ENCODE results near the gene ARHGEF7.
"Not testable (repeated sequence)": the region's sequence is repeated elsewhere in the genome, so short reads cannot be mapped to it uniquely, and the experiment has no call there.

Gene ARHGEF7, protein sequence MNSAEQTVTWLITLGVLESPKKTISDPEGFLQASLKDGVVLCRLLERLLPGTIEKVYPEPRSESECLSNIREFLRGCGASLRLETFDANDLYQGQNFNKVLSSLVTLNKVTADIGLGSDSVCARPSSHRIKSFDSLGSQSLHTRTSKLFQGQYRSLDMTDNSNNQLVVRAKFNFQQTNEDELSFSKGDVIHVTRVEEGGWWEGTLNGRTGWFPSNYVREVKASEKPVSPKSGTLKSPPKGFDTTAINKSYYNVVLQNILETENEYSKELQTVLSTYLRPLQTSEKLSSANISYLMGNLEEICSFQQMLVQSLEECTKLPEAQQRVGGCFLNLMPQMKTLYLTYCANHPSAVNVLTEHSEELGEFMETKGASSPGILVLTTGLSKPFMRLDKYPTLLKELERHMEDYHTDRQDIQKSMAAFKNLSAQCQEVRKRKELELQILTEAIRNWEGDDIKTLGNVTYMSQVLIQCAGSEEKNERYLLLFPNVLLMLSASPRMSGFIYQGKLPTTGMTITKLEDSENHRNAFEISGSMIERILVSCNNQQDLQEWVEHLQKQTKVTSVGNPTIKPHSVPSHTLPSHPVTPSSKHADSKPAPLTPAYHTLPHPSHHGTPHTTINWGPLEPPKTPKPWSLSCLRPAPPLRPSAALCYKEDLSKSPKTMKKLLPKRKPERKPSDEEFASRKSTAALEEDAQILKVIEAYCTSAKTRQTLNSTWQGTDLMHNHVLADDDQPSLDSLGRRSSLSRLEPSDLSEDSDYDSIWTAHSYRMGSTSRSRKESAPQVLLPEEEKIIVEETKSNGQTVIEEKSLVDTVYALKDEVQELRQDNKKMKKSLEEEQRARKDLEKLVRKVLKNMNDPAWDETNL

GRCh38 chr13:111115061-111115964, at the start of gene ARHGEF7:
ARHGEF7 (plus strand) TSS chr13:111115310; CDS start chr13:111115527, 217 bp downstream.
- DNase-seq: no peak

DNA sequence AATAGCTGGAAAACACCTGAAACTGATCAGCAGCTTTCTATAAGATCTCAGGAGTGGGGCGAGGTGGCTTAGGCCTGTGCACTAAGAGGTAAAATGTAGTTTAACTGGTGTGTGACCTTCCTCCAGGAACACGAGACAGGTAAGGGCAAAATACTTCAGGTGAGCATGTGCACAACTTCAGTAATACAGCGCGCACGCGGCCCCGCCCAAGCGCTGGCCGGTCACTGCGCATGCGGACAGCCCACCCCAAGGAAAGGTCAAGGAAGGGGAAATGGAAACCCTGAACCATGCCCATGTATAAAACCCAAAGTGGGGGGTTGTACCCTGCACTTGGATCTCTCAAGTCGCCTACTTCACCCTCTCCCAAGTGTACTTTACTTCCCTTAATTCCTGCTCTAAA, 49.4 kb upstream of the ARHGEF7 start:
- DNase-seq: no peak

DNA sequence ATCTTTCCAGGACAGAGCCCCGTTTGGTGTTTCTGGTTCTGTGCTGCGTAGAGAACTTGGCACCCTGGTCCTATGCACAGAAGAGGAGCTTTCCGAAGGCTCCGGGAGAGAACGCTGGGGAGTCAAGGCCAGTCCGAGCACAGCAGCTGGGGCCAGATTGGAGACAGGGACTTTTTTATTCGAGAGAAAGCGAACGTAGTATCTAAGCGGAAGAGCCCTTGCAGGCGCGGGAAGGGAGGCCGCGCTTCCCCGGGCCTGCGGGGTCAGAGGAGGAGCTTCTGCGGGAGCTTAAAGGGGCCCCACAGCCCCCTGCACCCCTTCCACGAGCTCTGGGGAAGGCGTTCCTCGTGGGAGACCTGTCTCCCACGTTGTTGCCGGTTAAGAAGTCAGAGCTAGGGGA, 48.6 kb upstream of the ARHGEF7 start:
- no peak for DNase-seq

GRCh38 chr13:111068009-111068350, 47.1 kb upstream of the ARHGEF7 start:
- DNase-seq: no peak

DNA sequence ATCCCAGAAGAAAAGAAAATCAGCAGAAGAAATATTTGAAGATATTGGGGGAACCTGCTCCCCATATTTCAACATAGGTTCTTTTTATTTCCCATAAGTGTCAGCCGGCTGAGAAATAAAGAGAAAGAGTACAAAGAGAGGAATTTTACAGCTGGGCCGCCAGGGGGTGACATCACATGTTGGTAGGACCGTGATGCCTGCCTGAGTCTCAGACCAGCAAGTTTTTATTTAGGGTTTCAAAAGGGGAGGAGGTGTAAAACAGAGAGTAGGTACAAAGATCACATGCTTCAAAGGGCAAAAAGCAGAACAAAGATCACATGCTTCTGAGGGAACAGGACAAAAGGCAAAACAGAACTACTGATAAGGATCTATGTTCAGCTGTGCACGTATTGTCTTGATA, 44.0 kb upstream of the ARHGEF7 start:
- not testable (repeated sequence) for DNase-seq

DNA sequence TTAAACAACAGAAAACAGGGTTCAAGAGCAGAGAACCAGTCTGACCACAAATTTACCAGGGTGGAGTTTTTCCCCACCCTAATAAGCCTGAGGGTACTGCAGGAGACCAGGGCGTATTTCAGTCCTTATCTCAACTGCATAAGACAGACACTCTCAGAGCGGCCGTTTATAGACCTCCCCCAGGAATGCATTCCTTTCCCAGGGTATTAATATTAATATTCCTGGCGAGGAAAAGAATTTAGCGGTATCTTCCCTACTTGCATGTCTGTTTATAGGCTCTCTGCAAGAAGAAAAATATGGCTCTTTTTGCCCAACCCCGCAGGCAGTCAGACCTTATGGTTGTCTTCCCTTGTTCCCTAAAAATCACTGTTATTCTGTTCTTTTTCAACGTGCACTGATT, 43.6 kb upstream of the ARHGEF7 start:
- DNase-seq: not testable (repeated sequence)

- DNase-seq: no peak
Observed at GRCh38 chr13:111074826-111075225, 40.3 kb upstream of the ARHGEF7 start.

DNA sequence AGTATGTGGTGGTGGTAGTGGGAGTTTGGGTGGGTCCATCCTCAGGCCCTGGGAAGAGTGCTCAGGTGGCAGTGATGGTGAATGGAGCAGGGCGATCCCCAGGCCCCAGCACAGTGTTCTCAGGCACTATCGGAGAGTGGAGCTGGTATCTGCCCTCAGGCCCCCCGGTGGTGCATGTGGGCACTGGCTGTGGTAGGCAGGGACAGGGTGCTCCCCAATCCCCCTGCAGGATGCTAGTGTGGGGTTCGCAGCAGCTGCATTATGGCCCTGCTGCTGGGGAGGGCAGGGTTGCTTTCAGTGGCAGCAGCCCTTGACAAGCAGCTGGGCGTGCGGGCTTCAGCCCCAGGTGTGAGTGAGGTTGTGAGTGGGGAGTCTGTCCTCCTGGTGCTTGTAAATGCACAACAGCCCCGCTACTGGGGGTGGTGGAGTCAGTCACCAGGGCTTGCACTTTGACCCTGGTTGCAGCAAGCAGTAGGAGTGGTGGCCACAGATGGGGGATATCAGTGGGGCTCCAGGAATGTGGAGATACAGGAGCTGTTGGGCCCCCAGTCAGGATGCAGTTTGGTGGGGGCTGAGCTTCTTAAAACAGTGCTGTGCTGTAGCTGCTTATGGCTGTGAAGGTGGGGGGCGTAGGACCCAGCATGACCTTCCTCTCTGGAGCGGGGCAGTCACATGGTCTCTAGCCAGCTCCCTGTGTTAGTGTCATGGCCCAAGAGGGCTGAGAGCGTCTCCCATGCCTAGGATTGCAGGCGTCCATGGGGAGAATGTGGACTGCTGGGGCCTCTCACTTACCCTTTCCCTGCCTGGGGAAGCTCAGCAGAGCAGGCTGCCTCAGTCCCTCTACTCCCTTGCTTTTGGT, 38.7 kb upstream of the ARHGEF7 start:
- no peak for DNase-seq

GRCh38 chr13:111079375-111079774, 35.7 kb upstream of the ARHGEF7 start:
- no peak for DNase-seq

DNA sequence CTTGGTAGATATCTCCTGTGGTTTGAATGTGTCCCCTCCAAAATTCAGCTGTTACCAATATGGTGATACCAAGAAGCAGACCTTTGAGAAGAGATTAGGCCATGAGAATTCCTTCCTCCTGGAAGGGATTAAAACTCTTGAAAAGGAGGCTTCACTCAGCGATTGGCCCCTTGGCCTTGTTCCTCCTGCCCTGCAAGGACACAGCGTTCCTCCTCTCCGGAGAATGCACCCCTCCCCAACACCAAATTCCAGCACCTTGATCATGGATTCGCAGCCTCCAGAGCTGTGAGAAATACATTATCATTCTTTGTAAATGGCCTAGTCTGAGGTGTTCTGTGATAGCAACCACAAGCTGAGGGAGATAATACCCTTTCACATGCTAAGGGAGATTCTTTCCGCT, 34.5 kb upstream of the ARHGEF7 start:
- no peak for DNase-seq

GRCh38 chr13:111082240-111082639, 32.9 kb upstream of the ARHGEF7 start:
- DNase-seq: no peak

DNA sequence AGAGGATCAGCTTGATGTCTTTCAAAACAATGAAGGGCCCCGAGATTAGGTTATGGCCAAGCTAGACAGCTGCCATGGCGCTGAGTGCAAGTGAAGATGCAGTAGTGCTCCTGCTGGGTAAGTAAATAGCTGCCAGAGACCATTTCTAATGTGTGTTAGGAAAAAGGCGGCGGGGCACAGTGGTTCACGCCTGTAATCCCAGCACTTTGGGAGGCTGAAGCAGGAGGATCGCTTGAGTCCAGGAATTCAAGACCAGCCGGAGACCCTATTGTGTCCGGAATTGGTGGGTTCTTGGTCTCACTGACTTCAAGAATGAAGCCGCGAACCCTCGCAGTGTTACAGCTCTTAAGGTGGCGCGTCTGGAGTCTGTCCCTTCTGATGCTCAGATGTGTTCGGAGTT, 32.3 kb upstream of the ARHGEF7 start:
- DNase-seq: not testable (repeated sequence)

DNA sequence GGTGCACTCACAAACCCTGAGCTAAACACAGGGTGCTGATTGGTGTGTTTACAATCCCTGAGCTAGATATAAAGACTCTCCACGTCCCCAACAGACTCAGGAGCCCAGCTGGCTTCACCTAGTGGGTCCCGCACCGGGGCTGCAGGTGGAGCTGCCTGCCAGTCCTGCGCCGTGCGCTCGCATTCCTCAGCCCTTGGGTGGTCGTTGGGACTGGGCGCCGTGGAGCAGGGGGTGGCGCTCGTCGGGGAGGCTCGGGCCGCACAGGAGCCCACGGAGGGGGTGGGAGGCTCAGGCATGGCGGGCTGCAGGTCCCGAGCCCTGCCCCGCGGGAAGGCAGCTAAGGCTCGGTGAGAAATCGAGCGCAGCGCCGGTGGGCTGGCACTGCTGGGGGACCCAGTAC, 31.4 kb upstream of the ARHGEF7 start:
- not testable (repeated sequence) for DNase-seq

DNA sequence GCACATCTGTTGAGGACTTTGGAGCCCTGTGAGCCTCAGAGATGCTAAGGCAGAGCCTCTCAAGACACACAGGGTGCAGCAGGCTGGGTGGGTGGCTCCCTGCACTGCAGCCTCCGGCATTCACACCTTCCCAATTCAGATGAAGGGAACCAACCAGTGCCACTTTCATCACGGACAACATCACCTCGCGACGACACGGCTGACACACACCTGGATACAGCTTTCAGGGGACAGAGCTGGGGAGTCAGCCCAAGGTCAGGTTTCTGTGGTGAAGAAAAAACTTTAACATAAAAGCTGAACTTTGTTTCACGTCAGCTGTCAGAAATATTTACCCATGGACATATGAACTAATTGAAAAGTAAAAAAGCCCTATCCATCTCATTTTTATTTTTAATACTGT, 24.9 kb upstream of the ARHGEF7 start:
- DNase-seq: no peak

DNA sequence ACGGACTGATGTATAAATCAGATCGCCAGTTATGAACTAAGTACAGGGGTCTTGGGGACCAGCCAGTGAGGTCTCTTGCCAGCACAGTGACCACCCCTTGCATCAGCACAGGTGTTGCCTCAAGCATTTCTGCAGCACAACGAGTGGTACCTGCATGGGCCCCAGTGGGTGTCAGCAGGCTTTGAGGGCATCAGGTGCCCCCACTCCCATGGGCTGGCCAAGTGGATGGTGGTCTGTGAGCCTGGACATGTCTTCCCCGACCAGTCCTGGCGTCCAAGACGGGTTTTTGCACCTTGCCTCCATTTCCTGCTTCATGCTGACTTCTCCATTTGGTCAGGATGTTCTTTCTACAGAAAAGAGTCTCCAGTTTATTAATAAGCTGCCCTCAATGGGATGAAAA, 22.4 kb upstream of the ARHGEF7 start:
- no peak for DNase-seq

DNA sequence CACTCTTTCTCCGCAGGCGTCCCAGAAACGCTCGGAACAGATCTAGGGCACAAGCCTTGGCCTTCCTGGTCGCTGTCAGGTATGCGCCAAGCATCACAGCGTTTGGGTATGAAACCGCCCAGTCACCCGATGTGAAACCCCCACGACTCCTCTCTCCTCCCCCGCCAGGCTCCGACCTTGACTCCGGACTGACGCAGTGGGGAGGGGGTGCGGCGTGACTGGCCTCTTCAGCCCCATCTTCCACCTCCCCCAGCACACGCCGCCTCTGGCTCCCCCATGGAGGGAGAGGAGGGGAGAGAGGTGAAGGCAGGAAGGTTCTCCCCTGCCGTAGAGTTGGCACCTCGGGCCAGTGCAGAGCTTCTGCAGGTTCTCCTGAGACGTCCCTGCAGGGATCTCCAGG, 22.0 kb upstream of the ARHGEF7 start:
- DNase-seq: no peak

- no peak for DNase-seq
Observed at GRCh38 chr13:111093634-111094033, 21.5 kb upstream of the ARHGEF7 start.

GRCh38 chr13:111095031-111095840, 19.9 kb upstream of the ARHGEF7 start:
- no peak for DNase-seq

GRCh38 chr13:111095911-111096501, 19.1 kb upstream of the ARHGEF7 start:
- DNase-seq: no peak

DNA sequence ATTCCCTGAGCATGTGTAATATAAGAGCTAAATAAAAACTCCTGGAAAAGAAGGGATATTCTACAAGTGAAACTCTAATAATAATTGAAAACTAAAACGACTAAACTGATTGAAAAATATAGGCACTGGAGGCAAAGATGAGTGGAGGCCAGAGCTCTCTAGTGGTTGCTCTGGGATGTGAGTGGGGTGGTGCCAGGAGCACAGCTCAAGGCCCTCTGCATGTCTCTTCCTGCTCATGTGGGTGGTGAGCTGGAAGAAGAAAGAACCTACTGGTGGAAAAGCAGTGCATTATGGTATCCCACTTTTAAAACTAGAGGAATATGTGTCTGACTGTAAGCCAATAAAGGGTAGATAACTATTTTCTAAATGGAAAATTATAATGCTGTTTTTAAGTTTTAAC, 15.8 kb upstream of the ARHGEF7 start:
- DNase-seq: no peak

GRCh38 chr13:111110054-111110453, 5.1 kb upstream of the ARHGEF7 start:
- no peak for DNase-seq
